K562 (cell line): ENCODE data around the gene TNNI2.

ENCODE experiments used
- FIP1L1 ChIP-seq: fragments of 200-400 bp; formaldehyde crosslinking; IDR thresholded peaks from 2 replicates; pipeline ENCODE4 v1.6.1; 2018; ENCODE audit warnings: mild to moderate bottlenecking, low read depth, low read length; ENCODE audit not compliant: poor library complexity, severe bottlenecking
- GATA2 ChIP-seq: sonication (generic); formaldehyde crosslinking; IDR thresholded peaks from 2 replicates; pipeline ENCODE4 v1.4.0; 2020; ENCODE audit warnings: mild to moderate bottlenecking, missing genetic modification reagents
- GTF2A2 ChIP-seq: IDR thresholded peaks from 2 replicates; pipeline ENCODE4 v1.6.1; 2016; ENCODE audit warnings: mild to moderate bottlenecking, missing genetic modification characterization, missing compliant biosample characterization
- MYC ChIP-seq, 2 experiments: fragments of 250-450 bp in 1 of 2; sonication (Bioruptor Pico) in 1 of 2; IDR thresholded peaks; 2 replicates each; pipeline versions ENCODE4 v1.5.1 to v1.6.1; 2012 to 2021; ENCODE audit warnings: low read depth in 2 of 2, borderline replicate concordance in 1 of 2, improper control_type of control experiment in 1 of 2, low read length in 1 of 2, mild to moderate bottlenecking in 1 of 2, moderate library complexity in 1 of 2
- POLR2A ChIP-seq: fragments of 450-650 bp; conservative IDR thresholded peaks from 2 replicates; pipeline ENCODE4 v1.6.1; 2016
- PYGO2 ChIP-seq: fragments of 450-650 bp; IDR thresholded peaks from 2 replicates; pipeline ENCODE4 v1.6.1; 2016; ENCODE audit warnings: mild to moderate bottlenecking, missing genetic modification characterization, moderate library complexity, missing compliant biosample characterization
- RFX5 ChIP-seq: IDR thresholded peaks from 2 replicates; pipeline ENCODE4 v1.6.1; 2011; ENCODE audit warnings: low read depth, mild to moderate bottlenecking, improper control_type of control experiment, low read length
- RNF2 ChIP-seq: sonication (generic); IDR thresholded peaks from 2 replicates; pipeline ENCODE4 v1.6.1; 2016
- ZBTB8A ChIP-seq: fragments of 450-650 bp; IDR thresholded peaks from 2 replicates; pipeline ENCODE4 v1.6.1; 2018; ENCODE audit warnings: mild to moderate bottlenecking, moderate library complexity; ENCODE audit not compliant: partially characterized antibody
- TF ChIP-seq, protein P1 (sequence below), 3 experiments: IDR thresholded peaks in 2 of 3; conservative IDR thresholded peaks in 1 of 3; 2 replicates each; pipeline ENCODE4 v1.5.1; 2011 to 2012; ENCODE audit warnings: low read length in 3 of 3, mild to moderate bottlenecking in 3 of 3, control low read depth in 2 of 3, improper control_type of control experiment in 1 of 3, inconsistent platforms in 1 of 3, low read depth in 1 of 3, mixed read lengths in 1 of 3, moderate library complexity in 1 of 3; ENCODE audit not compliant: insufficient read depth in 2 of 3
- TF ChIP-seq, protein P2 (sequence below), 2 experiments: fragments of 200-800 bp in 1 of 2; sonication (Bioruptor generic) in 1 of 2; sonication (generic) in 1 of 2; formaldehyde crosslinking in 1 of 2; IDR thresholded peaks in 1 of 2; conservative IDR thresholded peaks in 1 of 2; 2 replicates each; pipeline versions ENCODE4 v1.5.0 to v1.6.1; 2016 to 2020; ENCODE audit warnings: missing compliant biosample characterization in 1 of 2, missing genetic modification characterization in 1 of 2, missing genetic modification reagents in 1 of 2

DNA sequence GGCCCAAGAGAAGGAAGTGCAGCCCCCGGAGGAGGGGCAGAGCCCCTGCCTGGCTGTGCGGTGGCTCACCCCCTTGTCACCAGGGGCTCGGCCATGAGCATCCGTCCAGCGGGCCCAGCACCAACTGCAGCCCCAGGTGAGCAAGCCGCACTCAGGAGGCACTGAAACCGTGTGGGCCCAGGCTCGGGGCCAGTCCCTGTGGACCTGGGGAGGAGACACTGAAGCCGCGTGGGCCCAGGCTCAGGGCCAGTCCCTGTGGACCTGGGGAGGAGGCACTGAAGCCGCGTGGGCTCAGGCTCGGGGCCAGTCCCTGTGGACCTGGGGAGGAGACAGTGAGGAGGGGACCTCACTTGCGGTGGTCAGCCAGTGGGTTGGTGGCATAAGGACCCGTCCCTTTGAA lies 28.0 kb downstream of the TNNI2 start:
- no peak for TF ChIP-seq GATA2
- no peak for TF ChIP-seq RNF2
- TF ChIP-seq RFX5 = no peak
- TF ChIP-seq, protein P1, sequence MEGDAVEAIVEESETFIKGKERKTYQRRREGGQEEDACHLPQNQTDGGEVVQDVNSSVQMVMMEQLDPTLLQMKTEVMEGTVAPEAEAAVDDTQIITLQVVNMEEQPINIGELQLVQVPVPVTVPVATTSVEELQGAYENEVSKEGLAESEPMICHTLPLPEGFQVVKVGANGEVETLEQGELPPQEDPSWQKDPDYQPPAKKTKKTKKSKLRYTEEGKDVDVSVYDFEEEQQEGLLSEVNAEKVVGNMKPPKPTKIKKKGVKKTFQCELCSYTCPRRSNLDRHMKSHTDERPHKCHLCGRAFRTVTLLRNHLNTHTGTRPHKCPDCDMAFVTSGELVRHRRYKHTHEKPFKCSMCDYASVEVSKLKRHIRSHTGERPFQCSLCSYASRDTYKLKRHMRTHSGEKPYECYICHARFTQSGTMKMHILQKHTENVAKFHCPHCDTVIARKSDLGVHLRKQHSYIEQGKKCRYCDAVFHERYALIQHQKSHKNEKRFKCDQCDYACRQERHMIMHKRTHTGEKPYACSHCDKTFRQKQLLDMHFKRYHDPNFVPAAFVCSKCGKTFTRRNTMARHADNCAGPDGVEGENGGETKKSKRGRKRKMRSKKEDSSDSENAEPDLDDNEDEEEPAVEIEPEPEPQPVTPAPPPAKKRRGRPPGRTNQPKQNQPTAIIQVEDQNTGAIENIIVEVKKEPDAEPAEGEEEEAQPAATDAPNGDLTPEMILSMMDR (IDR thresholded peaks at IDR 0.05 in 2 of 3, conservative IDR thresholded peaks at IDR 0.05 in 1 of 3; ENCODE audit: insufficient read depth in 2 of 3, low read depth in 1 of 3, low read length in 3 of 3) = no peak
- TF ChIP-seq FIP1L1 = no peak
- TF ChIP-seq ZBTB8A = no peak
- TF ChIP-seq MYC (IDR thresholded peaks at IDR 0.05; ENCODE audit: low read depth, low read length) = no peak
- TF ChIP-seq MYC (CRISPR knock-in tag; IDR thresholded peaks at IDR 0.05; ENCODE audit: borderline replicate concordance, low read depth) = no peak
- no peak for TF ChIP-seq GTF2A2 (tag)
- TF ChIP-seq, protein P2, sequence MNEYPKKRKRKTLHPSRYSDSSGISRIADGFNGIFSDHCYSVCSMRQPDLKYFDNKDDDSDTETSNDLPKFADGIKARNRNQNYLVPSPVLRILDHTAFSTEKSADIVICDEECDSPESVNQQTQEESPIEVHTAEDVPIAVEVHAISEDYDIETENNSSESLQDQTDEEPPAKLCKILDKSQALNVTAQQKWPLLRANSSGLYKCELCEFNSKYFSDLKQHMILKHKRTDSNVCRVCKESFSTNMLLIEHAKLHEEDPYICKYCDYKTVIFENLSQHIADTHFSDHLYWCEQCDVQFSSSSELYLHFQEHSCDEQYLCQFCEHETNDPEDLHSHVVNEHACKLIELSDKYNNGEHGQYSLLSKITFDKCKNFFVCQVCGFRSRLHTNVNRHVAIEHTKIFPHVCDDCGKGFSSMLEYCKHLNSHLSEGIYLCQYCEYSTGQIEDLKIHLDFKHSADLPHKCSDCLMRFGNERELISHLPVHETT (CRISPR knock-in tag; conservative IDR thresholded peaks at IDR 0.05 in 1 of 2, IDR thresholded peaks at IDR 0.05 in 1 of 2) = no peak
- TF ChIP-seq PYGO2 = no peak
- TF ChIP-seq POLR2A = no peak
